HG03575 (cell line): ENCODE data around the gene LY9.
"Not testable (repeated sequence)": the region's sequence is repeated elsewhere in the genome, so short reads cannot be mapped to it uniquely, and the experiment has no call there.

Experiments used
- ATAC-seq: cut with Tn5 transposase; IDR thresholded peaks from one replicate; pipeline ENCODE4 v1.9.1; 2021; ENCODE audit not compliant: unreplicated experiment, insufficient number of reproducible peaks, low FRiP score; ENCODE audit errors: extremely low read depth

LY9 gene

DNA sequence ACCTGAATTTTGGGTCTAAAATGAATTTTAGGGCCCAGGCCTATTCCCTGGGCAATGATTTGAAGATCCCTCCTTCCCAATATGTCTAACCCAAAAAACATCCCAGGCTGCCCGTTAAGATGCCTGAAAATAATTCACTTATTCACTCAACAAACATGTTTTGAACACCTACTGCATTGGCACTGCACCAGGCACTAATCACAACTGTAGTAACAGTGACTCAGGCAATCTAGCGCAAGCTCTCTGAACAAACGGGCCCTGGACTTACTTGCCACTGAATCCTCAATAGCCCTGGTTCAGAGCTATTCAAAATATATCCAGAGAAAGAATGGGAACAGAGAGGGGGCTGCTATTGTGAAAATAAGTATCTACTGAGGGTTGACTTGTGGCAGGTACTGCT lies 62.5 kb downstream of the LY9 start:
- no peak for ATAC-seq

DNA sequence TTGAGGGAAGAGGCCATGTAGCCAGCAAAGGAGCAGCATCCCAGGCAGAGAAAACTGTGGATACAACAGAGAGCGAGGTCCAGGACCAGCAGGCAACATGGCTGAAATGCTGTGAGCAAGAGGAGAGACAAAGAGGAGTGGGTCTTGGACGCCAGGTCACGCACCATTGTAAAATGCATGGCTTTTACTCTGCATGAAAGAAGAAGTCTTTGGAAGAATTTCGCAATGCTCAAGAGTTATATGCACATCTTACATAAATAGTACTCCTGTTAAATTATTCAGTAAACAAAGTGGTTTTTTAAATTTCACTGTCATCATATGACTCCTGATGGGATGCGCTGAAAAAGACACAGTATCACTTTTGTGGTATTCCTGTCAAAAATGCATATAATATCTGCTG lies 63.2 kb downstream of the LY9 start:
- no peak for ATAC-seq

DNA sequence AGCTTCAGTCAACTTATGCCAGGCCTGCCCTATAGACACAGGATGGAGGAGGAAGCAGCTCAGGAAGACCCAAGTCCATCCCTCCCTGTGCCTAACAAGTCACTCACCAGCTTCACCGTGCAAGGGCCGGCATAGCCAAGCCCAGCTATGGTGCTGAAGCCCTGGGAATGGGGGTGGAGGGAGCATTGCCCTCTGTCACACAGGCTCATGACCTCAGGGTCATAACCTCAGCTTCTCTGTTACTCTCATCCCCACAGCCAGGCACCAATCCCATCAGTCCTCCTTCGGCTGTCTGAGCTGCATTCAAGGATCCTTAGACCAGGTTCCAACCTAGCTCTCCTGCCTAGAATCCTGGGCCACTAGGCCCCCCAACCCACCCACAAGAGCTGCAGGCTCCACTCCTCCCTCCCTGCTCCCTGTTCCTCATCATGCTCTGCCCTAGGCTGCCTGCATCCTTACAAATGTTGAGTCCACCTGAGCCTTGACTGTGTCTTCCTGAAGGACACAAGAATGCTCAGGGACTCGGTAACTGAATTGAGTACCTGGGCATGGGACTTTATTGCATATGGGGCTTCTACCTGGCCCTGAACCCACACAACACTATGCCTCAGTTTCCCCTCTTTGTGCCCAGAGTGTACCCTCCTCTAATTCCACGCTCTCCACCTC lies 65.0 kb downstream of the LY9 start:
- ATAC-seq, result no peak

DNA sequence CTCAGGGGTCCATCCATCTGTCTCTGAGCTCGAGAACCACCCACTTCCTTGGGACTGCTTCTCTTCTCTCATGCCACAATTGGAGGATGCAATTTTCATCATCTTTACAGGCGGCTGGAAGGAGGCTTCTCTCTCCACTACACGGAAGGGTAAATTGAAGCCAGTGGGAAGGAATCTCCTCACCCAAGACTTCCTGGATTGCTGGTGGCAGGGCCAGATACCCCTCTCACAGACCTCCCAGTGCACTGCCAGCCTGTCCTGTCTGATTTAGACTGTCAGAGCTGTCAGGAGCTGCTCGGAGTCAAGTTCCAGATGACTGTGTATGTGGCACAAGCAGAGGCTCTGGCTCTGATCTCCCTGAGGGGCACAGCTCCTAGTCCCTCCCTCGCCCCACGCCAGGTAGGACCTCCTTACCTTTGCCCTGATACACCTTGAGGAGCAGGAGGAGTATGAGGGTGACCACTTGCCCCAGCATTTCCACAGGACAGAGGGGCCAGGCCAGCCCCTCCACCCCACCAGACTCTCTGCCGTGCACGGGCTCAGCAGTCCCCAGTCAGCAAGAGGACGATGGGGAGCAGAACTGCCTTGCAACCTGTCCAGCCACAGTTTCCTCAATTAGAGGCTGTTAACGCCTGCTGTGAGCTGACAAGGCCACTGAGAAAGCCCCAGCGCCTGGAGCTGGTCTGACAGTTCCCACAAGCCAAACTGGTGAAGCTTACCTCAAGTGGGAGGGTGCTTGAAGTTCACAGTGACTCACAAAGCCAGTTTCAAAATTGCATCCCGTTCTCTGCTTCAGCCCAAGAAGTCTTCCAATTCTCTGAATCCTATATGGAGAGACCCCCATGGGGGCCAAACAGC lies 66.5 kb downstream of the LY9 start, which contains the start of gene CD244:
CD244 (minus strand) TSS at position 685 of the 858 bp plus-strand sequence; CDS start at position 475, 210 bp downstream.
- no peak for ATAC-seq

DNA sequence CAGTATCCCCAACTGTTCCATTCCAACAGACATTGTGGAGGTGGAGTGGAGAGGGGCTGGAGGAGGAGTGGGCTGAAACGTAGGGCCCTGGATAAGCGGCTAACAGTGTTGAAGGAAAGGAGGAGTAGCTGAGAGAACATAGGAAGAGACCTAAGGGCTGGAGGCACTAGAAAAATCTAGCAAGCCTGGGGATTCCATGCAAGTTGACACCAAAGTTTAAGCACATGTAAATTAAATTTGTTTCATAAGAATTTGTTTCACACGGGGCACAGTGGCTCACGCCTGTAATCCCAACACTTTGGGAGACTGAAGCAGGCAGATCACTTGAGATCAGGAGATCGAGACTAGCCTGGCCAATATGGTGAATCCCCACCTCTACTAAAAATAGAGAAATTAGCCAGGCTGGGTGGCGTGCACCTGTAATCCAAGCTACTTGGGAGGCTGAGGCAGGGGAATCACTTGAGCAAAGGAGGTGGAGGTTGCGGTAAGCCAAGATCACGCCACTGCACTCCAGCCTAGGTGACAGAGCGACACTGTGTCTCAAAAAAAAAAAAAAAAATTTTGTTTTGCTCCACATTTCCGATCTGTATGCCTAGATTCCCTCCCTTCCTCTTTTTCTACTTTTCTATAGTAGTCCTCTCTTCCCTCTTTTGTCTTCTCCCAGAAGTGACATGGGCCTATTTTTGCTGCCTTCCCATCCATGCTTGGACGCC lies 67.2 kb downstream of the LY9 start:
- ATAC-seq, result no peak

DNA sequence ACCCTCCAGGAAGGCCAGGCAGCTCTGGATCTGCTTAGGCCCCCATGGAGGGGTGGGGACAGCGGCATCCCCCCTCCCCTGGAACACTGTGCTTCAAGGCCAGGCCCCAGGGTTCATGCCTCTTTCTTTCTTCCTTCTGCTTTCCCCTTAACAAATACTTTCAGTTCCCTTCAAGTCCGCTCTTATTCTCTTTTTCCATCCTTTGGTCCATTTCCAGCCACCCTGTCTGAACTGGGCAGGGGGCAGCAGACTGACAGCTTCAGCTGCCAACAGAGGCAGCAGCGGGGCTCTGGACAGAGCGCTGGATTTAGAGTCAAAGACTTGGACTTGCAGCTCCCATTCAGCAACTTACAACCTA lies 67.8 kb downstream of the LY9 start:
- ATAC-seq, result no peak

DNA sequence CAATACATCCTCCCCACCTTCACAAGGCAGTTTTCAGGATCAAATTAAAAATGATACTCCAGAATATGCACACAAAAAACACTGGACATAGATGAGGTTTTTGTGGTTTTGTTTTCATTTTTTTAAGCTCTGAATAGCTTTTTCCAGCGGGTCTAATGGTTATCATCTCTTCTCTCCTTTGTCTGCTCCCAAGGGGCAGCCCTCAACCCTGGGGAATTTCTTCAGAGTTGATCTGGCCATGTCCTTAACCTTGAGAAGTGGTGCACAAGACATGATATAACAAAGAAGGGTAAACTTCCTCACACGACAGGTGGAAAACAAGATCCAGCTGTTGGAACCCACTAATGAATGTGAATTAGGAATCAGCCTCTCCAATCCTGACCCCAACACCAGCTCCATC lies 68.2 kb downstream of the LY9 start:
- no peak for ATAC-seq

DNA sequence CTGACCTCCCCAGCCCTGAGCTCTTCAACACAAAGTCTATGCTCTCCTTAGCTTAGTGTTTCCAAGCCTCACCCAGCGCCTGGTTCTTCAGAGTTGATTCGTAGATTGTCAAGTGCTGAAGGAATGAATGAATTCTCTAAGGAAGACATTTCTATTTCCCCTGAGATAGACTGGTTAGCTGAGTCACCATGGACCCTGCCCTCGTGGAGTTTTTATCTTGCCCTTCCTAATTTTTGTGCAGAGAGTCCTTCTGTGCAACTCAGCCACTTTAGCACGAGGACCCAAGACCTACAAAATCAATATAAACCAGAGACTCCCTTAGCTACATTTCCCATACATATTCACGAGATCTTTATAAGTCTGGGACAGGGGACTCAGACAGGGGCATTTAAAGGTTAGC lies 69.4 kb downstream of the LY9 start:
- ATAC-seq, result no peak

DNA sequence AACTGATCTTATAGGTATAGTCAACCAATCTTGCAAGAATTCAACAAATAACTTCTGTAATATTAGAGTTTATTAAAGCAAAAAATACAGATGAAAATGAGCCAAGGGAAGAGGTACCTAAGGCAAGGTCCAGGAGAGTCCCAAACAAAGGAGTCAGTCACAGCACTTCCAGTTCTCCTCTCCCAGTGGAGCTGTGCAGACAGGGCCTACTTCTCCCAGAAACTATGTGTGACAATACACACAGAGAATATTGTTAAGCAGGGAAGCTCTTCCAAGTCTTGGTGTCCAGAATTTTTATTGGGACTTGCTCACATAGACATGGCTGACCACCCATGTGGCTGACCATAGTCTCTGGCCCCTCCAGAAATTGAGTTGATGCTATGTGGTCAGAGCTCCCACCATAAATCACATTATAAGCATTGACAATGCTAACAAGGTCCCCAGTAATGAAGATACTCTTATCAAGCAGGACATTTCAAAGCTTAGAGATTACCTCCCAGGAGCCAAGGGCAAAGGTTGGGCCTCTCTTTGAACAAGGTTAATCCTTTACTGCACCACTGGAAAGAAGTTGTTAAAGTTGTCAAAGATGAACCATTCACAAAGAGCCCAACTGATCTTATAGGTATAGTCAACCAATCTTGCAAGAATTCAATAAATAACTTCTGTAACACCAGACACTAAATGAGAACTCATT lies 70.2 kb downstream of the LY9 start:
- ATAC-seq, result no peak

DNA sequence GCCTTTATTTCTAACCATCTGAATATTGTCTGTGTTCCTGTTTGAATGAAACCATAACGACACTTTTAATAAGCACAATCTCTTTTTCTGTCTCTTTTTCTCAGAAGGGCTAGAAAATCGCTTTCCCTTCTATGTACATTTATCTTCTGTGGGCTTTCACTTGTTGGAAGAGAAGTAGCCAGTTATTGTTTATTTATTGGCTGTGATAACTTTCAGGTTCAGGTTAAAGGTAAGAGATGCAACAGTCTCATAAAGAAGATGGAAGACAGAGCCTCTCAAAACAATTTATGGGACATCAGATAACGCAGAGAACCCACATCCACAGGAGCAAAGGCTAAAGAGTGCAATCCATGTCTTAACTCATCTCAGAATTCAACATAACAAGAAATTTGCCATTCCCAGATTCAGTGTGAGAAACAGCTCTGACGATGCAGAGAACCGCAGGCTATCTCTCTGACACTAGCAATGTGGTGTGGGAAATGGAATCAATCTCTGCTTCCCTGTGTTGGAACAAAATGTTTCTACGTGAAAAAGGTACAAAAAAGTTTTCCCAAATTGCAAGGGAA lies 70.8 kb downstream of the LY9 start:
- no peak for ATAC-seq

DNA sequence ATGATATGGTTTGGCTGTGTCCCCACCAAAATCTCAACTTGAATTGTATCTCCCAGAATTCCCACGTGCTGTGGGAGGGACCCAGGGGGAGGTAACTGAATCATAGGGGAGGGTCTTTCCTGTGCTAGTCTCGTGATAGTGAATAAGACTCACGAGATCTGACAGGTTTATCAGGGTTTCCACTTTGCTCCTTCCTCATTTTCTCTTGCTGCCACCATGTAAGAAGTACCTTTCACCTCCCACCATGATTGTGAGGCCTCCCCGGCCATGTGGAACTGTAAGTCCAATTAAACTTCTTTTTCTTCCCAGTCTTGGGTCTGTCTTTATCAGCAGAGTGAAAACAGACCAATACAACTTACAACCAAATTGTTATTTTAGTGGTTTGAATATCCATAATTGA lies 71.7 kb downstream of the LY9 start:
- ATAC-seq, result not testable (repeated sequence)

DNA sequence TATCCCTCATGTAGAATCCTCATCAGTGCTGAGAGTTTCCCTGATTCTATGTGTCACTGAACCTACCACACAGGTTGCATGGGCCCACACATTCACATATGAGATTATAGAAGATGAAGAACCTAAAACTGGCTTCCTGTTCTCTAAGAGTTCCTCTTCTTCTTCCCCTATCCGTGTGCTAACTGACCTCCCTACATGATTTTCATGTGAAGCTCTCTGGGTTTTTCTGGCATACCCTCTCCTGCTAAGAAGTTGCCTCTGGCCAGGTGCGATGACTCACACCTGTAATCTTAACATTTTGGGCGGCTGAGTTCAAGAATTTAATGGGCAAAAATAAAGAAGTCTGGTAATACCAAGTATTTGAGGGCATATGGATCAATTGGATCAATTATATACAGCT lies 72.2 kb downstream of the LY9 start:
- ATAC-seq, result no peak

DNA sequence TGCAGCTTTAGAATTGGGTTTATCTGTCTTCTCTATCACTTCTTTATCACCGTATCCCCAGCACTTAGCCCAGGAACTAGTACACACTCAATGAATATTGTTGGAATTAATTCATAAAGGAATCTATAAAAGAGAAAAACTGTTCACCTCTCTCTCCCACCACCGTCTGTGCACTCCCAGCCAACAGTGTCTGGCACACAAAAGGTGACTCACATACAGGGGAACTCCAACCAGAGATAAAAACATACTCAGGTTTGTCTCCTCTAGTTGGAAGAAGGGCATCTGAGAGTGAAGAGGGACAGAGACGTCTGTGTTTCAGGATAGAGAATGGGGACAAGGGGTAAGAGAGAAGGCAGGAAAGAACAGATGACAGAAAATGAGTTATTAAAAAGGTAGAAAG lies 79.0 kb downstream of the LY9 start:
- ATAC-seq, result no peak

DNA sequence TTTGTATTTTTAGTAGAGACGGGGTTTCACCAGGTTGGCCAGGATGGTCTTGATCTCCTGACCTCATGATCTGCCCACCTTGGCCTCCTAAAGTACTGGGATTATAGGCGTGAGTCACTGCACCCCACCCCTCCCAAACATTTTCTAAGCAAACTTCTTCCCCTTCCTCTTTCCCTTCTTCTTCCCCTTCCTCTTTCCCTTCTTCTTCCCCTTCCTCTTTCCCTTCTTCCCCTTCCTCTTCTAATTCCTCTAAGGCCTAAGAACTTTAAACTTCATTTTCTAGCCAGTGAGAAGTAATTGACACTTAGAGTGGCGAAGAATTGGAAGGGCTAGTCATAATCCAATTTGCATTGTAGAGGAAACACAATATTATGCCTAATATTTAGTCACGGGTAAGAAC lies 79.6 kb downstream of the LY9 start:
- not testable (repeated sequence) for ATAC-seq

DNA sequence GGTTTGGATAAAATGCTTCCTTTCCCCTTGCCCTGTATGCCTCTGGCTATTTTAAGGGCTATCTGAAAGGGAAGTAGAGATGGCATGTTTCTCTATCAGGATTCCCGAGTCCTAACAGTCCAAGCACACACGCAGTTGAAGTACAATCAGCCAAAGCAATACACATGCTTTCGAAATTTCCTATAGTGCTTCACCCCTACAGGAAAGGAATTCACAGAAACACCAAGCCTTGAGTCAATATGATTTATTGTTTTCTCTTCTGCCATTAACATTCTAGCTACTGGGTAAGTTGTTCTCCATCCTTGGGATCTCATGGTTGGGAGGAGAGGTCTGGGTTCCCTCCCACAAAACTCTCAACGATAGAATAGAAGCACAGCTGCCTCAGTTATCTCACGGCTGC lies 80.3 kb downstream of the LY9 start:
- ATAC-seq, result no peak

DNA sequence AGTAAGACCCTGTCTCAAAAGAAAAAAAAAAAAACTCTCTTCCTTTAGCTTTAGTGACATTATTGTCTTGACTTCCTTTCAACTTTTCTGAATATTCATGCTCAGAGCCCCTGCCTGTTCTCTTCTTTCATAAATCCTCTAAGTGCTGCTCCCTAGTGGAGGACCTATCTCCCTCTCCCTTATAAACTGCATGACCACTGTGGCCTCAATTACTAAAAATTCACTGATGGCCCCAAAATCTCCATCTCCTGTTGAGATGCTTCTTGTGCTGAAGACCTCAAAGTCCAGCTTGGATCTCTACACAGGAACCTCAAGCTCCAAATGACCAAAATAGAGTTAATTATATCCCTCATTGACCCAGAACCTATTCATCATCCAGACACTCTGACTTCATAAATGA lies 81.2 kb downstream of the LY9 start:
- no peak for ATAC-seq
